Stimulated activated CD8-positive, alpha-beta memory T cell treated with anti-CD3 and anti-CD28 coated beads, Interleukin-15, amount 100 ng/mL, for 48 hours (primary cell): ENCODE measurements around the gene HSPA5.
"Not testable (repeated sequence)": the region's sequence is repeated elsewhere in the genome, so short reads cannot be mapped to it uniquely, and the experiment has no call there.

Experiments used
- DNase-seq, 2 donors: peaks; one replicate each; pipeline ENCODE4 v3.0.0-alpha.2; 2020; ENCODE audit warnings: low read depth in 2 of 2

Gene HSPA5

DNA sequence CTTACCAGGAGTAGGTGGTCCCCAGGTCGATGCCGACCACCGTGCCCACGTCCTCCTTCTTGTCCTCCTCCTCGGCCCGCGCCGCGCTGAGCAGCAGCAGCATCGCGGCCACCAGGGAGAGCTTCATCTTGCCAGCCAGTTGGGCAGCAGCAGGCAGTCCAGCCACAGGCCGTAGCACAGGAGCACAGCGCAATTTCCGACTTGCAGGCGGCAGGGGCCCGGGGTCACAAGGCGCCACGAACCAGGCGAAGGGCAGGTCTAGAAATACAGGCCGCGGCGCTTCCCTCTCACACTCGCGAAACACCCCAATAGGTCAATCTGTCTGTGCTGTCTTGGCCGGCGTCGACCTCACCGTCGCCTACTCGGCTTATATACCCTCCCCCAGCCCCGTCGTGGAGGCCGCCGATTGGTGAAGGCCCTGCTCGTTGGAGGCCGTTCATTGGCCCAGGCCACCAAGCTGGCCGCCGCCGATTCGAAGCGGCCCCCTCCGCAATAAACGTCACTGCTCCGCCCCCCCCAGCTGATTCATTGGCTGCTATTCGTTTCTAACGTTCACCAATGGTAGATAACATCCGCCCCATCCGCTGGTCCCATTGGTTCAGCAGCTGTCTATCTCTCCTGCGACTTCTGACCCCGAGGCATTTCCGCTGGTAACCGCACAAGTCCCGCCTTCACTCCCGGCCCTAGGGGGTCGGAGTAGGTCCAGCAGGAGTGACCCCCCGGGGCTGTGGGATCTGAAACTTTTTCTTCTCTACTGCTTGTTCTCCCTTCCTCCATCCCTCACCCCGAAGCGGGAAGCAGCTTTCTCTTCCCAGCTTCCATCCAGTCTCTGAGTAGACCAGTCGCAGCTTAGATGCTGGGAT lies at the start of gene HSPA5:
TSS of gene HSPA5 (minus strand) at position 344 of the 863 bp plus-strand sequence. CDS start at position 127, 217 bp downstream.
- DNase-seq, result peak; percentile 99

GRCh38 chr9:125286935-125287433 lies 45.8 kb upstream of the HSPA5 start:
- not testable (repeated sequence) for DNase-seq

- no peak for DNase-seq
These were observed 43.7 kb upstream of the HSPA5 start for GRCh38 chr9:125284855-125285254.

DNA sequence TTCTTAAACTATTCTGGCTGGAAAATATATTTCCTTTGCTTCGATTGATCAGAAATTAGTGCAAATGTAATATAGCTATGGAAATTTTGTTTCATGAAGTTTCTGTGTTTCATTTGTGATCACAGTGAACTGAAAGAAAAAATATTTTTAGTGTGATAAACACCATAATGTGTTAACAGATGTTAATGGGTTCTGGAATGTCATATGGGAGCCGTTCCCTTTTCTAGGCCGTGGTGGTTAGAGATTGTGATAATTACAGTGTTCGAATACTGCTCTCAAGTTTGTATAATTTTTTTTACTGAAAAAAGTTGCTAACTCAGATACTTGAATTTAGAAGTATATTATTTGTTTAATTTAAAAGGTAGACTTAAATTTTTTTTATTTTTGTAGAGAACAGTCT lies 39.8 kb upstream of the HSPA5 start:
- DNase-seq, result no peak

DNA sequence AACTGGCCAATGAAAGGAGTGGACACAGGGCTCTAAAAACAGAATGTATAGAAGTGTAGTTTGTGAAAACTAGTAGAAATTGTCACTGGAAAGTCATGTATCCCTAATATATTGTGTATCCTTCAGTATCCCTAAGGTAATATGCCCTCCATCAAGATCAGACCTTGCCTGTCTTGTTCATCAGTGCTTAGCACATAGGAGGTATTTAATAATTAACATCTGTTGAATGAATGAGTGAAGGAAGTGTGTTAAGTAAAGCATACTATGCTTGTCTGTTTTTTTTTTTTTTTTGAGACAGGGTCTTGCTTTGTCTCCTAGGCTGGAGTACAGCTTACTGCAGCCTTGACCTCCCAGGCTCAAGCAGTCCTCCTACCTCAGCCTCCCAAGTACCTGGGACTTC lies 36.3 kb upstream of the HSPA5 start:
- DNase-seq, result no peak

DNA sequence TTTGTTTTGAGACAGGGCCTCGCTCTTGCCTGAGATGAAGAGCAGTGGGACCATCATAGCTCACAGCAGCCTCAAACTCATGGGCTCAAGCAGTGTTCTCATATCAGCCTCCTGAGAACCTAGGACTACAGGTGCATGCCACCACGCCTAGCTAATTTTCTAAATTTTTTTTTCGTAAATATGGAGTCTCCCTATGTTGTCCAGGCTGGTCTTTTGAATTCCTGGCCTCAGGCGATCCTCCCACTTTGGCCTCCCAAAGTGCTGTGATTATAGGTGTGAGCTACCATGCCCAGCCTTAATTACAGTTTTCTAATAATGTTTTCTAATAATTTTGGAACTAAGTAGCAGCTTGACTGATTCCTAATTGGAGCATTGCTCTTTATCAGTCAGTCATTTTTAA lies 35.6 kb upstream of the HSPA5 start:
- DNase-seq, result no peak

DNA sequence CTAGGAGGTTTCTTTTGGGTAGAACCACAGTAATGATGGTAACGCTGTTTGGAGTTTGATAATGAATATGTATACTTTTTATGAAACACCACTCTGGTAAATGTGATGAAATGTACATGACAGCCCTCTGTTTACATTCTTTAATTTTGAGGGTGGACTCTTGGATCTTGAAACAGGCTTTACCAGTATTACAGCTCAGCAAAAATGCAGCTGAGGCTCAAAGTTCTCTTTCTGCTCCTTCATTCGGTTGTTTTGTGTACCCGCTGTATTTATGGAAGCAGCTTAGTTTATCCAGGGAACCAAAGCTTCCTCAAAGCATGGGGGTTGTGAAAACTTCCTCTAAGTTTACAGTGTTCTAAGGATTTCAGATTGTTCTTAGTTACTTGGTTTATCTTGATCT lies 31.6 kb upstream of the HSPA5 start:
- DNase-seq, result no peak

GRCh38 chr9:125271081-125271480 lies 29.9 kb upstream of the HSPA5 start:
- no peak for DNase-seq

- DNase-seq, result no peak
These were observed 27.9 kb upstream of the HSPA5 start for GRCh38 chr9:125269014-125269397.

- DNase-seq, result no peak
These were observed 27.4 kb upstream of the HSPA5 start for GRCh38 chr9:125268394-125269013.

DNA sequence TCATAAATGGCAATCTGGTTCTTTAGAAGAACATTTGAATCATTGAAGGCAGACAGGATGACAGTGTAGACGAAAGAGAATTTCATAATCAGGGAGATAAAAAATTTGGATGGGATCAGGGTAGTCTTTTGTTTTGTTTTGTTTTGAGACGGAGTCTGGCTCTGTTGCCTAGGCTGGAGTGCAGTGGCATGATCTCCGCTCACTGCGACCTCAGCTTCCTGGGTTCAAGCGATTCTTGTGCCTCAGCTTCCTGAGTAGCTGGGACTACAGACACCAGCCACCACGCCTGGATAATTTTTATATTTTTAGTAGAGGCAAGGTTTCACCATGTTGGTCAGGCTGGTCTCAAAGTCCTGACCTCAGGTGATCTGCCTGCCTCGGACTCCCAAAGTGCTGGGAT lies 22.9 kb upstream of the HSPA5 start:
- not testable (repeated sequence) for DNase-seq

- no peak for DNase-seq
These were observed 21.3 kb upstream of the HSPA5 start for GRCh38 chr9:125262294-125262991.

GRCh38 chr9:125261501-125262293 lies 20.6 kb upstream of the HSPA5 start, which contains the start of gene GAPVD1:
GAPVD1 (plus strand) TSS chr9:125261826; CDS start chr9:125298922, 37,096 bp downstream.
- peak; percentile 87 to 91 for DNase-seq

GRCh38 chr9:125260561-125260960 lies 19.4 kb upstream of the HSPA5 start:
- DNase-seq, result no peak

GRCh38 chr9:125258832-125259534 lies 17.8 kb upstream of the HSPA5 start:
- no peak for DNase-seq

DNA sequence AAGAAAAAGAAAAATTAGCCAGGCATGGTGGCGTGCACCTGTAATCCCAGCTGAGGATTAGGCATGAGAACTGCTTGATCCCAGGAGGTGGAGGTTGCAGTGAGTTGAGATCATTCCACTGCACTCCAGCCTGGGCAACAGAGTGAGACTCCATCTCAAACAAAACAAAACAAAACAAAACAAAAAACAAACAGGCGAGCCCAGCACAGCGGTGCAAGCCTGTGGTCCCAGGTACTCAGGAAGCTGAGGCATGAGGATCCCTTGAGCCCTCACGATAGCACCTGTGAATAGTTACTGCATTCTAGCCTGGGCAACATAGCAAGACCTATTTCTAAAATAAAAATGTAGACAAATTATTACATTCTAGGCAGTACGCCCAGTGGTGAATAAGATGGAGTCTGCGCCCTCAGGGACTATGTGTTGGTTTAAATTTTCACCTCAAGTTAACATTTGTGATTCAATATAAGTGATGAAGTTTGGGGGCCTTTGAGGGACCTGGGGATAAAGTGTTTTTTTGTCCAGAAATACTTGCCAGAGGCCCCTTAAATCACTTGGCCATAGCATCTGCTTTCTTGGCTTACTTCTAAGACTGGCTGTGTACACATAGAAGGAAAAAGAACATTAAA lies 17.1 kb upstream of the HSPA5 start:
- DNase-seq, result no peak

DNA sequence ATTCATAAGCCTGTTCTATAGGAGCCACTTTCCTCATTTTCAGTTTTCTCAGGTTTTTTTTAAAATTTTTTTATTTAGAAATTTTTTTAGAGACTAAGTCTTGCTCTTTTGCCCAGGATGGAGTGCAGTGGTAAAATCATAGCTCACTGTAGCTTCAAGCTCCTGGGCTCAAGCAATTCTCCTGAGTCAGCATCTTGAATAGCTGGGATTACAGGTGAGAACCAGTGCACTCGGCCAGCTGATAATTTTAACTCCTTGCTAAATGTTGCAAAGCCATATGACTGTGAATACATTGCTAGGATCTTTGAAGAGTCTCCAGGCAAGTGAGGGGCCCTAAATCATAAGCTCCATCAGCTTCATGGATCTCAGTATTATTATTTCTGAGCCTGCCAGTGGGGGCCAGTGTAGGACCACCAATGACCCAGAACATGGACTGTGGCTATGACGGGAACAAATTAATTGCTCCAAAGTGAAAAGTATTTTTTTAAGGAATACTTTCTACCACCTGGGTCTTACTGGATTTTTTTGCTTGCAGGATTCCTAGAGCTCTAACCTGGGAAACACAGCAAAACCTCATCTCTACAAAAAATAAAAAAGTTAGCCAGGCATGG lies 14.7 kb upstream of the HSPA5 start:
- no peak for DNase-seq

GRCh38 chr9:125254231-125254630 lies 13.1 kb upstream of the HSPA5 start:
- no peak for DNase-seq

DNA sequence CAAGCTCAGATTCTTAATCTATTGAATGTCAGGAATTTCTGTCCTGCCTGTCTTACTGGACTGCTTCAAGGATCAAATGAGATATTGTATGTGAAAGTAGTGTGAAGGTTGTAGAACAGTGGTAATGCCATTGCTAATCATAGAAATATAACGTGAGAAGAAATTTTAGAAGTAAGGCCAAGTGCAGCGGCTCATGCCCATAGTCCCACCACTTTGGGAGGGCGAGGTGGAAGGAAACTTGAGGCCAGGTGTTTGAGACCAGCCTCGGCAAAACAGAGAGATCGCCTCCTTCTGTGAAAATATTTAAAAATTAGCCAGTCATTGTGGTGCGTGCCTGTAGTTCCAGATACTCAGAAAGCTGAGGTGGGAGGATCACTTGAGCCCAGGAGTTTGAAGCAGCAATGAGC lies 5.1 kb upstream of the HSPA5 start:
- DNase-seq, result no peak

GRCh38 chr9:125243792-125244260 lies 2.7 kb upstream of the HSPA5 start:
- DNase-seq, result no peak
